ENCODE measurements around the gene LAIR2.
"Not testable (repeated sequence)": the region's sequence is repeated elsewhere in the genome, so short reads cannot be mapped to it uniquely, and the experiment has no call there.

Gene LAIR2

DNA sequence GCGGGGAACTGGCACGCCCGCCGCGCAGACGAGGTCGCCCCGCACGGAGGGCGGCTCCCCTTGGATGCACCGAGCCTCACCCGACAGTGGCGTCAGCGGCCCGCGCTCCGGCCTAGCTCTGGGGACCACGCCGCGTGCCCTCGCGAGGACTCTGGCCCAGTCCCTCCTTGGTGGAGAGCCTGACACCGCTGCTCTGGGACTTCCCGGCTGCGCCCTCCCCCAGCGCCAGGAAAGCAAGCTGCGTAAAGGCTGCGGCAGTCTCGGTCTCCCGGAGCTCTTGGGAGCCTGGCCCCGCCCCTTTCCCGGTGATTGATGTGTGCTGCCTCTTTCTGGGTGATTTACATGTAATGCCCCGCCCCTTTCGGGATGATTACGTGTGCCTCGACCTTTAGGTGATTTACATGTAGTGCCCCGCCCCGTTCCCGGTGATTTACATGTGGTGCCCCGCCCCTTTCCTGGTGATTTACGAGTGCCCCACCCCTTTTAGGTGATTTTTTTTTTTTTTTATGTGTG is 39.0 kb upstream of the LAIR2 start, which contains the start of gene LENG9:
Gene LENG9 (minus strand): TSS at position 248 of the 513 bp plus-strand sequence. CDS start 252 bp downstream, outside the sequence.
- Mint-ChIP-seq H3K27ac (peak within 1 kb of the TSS; percentile 99), H3K9me3 (peaks cover 4% of the 10 kb centered on the region), H3K4me1 (peaks cover 32% of the 10 kb centered on the region), H3K36me3 (ENCODE audit: low read depth) (peaks cover 14% of the 10 kb centered on the region), H3K4me3 (peak within 1 kb of the TSS; percentile 91), H3K27me3 (ENCODE audit: low read depth, poor library complexity) (peaks cover 45% of the 10 kb centered on the region)
- peak; percentile 99 for DNase-seq
- TF ChIP-seq, protein P1, sequence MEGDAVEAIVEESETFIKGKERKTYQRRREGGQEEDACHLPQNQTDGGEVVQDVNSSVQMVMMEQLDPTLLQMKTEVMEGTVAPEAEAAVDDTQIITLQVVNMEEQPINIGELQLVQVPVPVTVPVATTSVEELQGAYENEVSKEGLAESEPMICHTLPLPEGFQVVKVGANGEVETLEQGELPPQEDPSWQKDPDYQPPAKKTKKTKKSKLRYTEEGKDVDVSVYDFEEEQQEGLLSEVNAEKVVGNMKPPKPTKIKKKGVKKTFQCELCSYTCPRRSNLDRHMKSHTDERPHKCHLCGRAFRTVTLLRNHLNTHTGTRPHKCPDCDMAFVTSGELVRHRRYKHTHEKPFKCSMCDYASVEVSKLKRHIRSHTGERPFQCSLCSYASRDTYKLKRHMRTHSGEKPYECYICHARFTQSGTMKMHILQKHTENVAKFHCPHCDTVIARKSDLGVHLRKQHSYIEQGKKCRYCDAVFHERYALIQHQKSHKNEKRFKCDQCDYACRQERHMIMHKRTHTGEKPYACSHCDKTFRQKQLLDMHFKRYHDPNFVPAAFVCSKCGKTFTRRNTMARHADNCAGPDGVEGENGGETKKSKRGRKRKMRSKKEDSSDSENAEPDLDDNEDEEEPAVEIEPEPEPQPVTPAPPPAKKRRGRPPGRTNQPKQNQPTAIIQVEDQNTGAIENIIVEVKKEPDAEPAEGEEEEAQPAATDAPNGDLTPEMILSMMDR (IDR thresholded peaks at IDR 0.05): no peak

DNA sequence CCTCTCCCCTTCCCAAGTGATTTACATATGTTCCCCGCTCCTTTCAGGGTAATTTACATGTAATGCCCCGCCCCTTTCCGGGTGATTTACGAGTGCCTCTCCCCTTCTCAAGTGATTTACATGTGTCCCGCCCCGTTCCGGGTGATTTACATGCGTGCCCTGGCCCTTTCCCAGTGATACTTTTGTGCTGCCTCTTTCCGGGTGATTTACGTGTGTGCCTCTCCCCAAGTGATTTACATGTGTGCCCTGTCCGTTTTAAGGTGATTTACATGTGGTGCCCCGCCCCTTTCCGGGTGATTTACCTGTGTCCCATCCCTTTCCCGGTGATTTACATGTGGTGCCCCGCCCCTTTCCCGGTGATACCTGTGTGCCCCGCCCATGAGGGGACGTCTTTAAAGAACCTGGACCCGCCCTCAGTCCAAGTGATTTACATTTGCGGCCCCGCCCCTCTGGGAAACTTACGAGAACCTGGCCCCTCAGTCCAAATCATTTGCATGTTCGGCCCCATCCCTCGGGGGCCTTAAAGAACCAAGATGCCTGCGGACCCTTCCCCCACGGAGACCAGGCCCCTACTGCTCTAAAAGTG is 38.5 kb upstream of the LAIR2 start:
- Mint-ChIP-seq H3K4me1 (peaks cover 28% of the 10 kb centered on the region), H3K27ac (peak overlapping the region; percentile 99), H3K9me3 (peaks cover 4% of the 10 kb centered on the region), H3K4me3 (peak overlapping the region; percentile 91), H3K27me3 (ENCODE audit: low read depth, poor library complexity) (peaks cover 50% of the 10 kb centered on the region), H3K36me3 (ENCODE audit: low read depth) (peaks cover 9% of the 10 kb centered on the region)
- TF ChIP-seq, protein P1 (IDR thresholded peaks at IDR 0.05): no peak
- DNase-seq: peak; percentile 89

DNA sequence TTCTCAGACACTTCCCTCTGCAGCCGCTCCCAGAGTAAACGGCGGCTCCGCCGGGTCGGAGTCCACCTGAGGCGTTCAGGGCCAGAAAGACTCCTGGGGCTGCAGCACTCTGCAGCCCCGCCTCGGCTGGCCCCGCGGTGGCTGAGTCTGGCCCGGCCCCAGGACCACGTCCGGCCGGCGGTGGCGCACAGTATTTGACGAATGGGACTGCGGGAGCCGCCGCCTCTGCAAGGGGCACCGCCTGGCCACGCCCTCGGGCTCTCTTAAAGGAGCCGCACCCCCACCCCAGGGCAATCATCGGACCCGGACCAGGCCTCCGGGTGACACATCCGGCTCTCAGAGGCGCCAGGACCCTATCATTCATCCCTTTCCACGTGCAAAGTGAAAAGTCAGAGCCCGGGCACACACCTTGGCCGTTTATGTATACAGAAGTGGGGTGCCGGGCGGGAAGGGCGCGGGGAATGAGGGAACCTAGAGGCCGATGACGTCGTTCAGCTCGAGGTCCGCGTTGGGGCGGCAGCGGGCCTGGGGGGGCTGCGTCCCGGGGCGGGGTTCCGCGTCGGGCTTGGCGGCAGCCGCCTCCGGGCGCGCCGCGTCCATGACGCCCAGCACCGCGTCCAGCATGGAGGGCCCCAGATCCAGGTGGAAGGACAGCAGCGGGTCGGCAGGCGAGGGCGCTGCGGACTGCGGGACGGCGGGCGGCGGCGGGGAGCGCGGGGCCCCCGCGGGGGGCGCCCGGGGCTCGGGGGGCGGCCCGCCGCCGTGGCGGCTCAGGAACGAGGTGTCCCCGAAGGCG is 37.8 kb upstream of the LAIR2 start:
- Mint-ChIP-seq H3K4me3 (peak overlapping the region; percentile 91), H3K36me3 (ENCODE audit: low read depth) (peaks cover 3% of the 10 kb centered on the region), H3K27ac (peak overlapping the region; percentile 99), H3K4me1 (peaks cover 28% of the 10 kb centered on the region), H3K27me3 (ENCODE audit: low read depth, poor library complexity) (peaks cover 57% of the 10 kb centered on the region), H3K9me3 (peaks cover 4% of the 10 kb centered on the region)
- TF ChIP-seq, protein P1 (IDR thresholded peaks at IDR 0.05): no peak
- peak; percentile 88 for DNase-seq

DNA sequence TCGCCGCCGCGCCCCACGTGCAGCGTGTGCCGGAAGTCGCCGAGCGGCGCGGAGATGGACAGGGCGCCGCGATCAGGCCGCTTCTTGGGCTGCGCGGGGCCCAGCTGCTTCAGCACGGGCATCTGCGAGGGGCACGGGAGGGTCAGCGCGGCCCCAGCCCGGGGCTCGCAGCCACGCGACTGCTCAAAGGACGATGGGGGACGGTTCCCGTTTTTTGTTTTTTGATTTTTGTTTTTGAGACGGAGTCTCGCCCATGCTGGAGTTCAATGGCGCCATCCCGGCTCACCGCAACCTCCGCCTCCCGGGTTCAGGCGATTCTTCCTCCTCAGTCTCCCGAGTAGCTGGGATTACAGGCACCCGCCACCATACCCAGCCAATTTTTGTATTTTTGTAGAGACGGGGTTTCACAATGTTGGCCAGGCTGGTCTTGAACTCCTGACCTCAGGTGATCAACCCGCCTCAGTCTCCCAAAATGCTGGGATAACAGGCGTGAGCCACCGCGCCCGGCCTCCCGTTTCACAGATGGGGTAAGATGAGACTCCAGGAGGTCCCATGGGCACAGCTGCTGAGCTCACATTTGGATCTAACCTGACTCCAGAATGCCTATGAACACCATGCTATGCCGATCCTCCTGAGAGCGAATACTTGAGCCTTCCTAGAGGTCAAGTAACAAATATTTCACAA is 37.1 kb upstream of the LAIR2 start:
- TF ChIP-seq, protein P1 (IDR thresholded peaks at IDR 0.05): no peak
- H3K27me3 Mint-ChIP-seq (ENCODE audit: low read depth, poor library complexity): peaks cover 64% of the 10 kb centered on the region
- peaks cover 33% of the 10 kb centered on the region for H3K4me1 Mint-ChIP-seq
- no peak for DNase-seq
- H3K9me3 Mint-ChIP-seq: peaks cover 4% of the 10 kb centered on the region
- H3K36me3 Mint-ChIP-seq (ENCODE audit: low read depth): no peaks in the 10 kb centered on the region
- peak overlapping the region; percentile 64 for H3K4me3 Mint-ChIP-seq
- no peak overlapping the region for H3K27ac Mint-ChIP-seq

DNA sequence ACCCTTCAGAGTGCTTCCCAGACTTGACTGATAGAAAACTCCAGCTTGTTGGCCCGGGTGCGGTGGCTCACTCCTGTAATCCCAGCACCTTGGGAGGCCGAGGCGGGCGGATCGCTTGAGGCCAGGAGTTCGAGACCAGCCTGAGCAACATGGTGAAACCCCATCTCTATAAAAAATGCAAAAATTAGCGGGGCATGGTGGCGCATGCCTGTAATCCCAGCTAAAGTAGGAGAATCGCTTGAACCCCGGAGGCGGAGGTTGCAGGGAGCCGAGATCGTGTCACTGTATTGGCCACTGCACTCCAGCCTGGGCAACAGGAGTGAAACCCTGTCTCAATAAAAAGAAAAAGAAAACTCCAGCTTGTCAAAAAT is 36.5 kb upstream of the LAIR2 start:
- H3K27ac Mint-ChIP-seq: not testable (repeated sequence)
- Mint-ChIP-seq H3K4me3 (peak overlapping the region; percentile 64), H3K27me3 (ENCODE audit: low read depth, poor library complexity) (peaks cover 70% of the 10 kb centered on the region)

DNA sequence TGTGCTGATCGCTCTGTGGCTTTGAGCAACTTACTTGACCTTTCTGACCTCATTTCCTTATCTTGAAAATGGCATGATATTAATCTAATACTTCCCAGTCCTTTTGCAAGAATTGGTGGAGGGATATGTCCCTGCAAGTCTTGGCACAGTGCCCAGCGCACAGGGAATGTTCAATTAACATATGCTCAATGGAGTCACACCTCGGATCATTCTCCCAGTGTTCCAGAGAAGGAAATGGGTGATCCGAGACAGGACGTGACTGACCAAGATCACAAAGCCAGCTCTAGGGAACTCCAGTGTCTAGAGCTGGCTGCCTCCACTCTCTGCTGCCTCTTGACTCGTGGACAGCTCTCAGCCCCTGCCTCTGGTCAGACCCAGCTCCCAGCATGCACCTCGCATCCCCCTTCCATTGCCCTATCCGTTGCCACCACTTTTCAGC is 33.1 kb upstream of the LAIR2 start:
- TF ChIP-seq, protein P1 (IDR thresholded peaks at IDR 0.05): no peak
- H3K9me3 Mint-ChIP-seq: no peaks in the 10 kb centered on the region
- H3K4me3 Mint-ChIP-seq: peak overlapping the region; percentile 77
- H3K36me3 Mint-ChIP-seq (ENCODE audit: low read depth): no peaks in the 10 kb centered on the region
- no peak for DNase-seq
- H3K27ac Mint-ChIP-seq: no peak overlapping the region
- peaks cover 34% of the 10 kb centered on the region for H3K4me1 Mint-ChIP-seq
- peaks cover 78% of the 10 kb centered on the region for H3K27me3 Mint-ChIP-seq (ENCODE audit: low read depth, poor library complexity)

More for the DNA sequence above, 36.5 kb upstream of the LAIR2 start:
- H3K9me3 Mint-ChIP-seq; DNase-seq; H3K36me3 Mint-ChIP-seq (ENCODE audit: low read depth): not testable (repeated sequence)
- H3K4me1 Mint-ChIP-seq: peaks cover 39% of the 10 kb centered on the region
